Thyroid gland (tissue), 4 donors: Measurements from ENCODE around the gene ANKRD60. TPM values are rescaled to one million over a fixed set of nuclear protein-coding genes. Genes with fewer than 3 reads are reported as not detected.

ENCODE experiments used
- DNase-seq, 2 donors: peaks; one replicate each; pipeline ENCODE4 v3.0.0-alpha.2; 2019
- H3K27ac ChIP-seq, 3 donors: fragments of 200-600 bp; sonication (generic); 1 replicate in 2 of 3; 2 replicates in 1 of 3; pipeline ENCODE4 v1.5.1; 2016 to 2019; ENCODE audit warnings: mild to moderate bottlenecking in 1 of 3, moderate library complexity in 1 of 3
- H3K27me3 ChIP-seq: fragments of 200-600 bp; sonication (generic); one replicate; pipeline ENCODE4 v1.5.1; 2019
- H3K36me3 ChIP-seq, 2 donors: fragments of 200-600 bp; sonication (generic); one replicate each; pipeline ENCODE4 v1.5.1; 2016 to 2019
- H3K4me1 ChIP-seq, 2 donors: fragments of 200-600 bp; sonication (generic); one replicate each; pipeline ENCODE4 v1.5.1; 2017 to 2019
- H3K4me3 ChIP-seq, 3 donors: fragments of 200-600 bp; sonication (generic); replicated peaks in 1 of 3; 1 replicate in 2 of 3; 2 replicates in 1 of 3; pipeline ENCODE4 v1.5.1; 2016; ENCODE audit warnings: mild to moderate bottlenecking in 1 of 3
- H3K9me3 ChIP-seq: fragments of 200-600 bp; sonication (generic); one replicate; pipeline ENCODE4 v1.5.1; 2017
- CTCF ChIP-seq, 6 experiments: fragments of 200-600 bp in 3 of 6; fragments of 450-650 bp in 3 of 6; sonication (generic) in 3 of 6; IDR thresholded peaks; one replicate each; pipeline ENCODE4 v1.5.1; 2016 to 2019; ENCODE audit warnings: antibody characterized with exemption in 6 of 6, mild to moderate bottlenecking in 2 of 6, inconsistent platforms in 1 of 6, moderate library complexity in 1 of 6
- POLR2A ChIP-seq, 2 donors: fragments of 450-650 bp; IDR thresholded peaks; one replicate each; pipeline ENCODE4 v1.6.1; 2017; ENCODE audit warnings: antibody characterized with exemption in 2 of 2, mild to moderate bottlenecking in 2 of 2, moderate library complexity in 1 of 2
- WGBS, 2 donors: methylation state at CpG; one replicate each; pipeline ENCODE4 v1.1.5; 2017; 5-methylcytosine and 5-hydroxymethylcytosine counted together
- intact Hi-C: fragments of 100-400 bp; cut with DNase I; formaldehyde crosslinking; loops from one replicate; pipeline ENCODE4 v1.15.1; 2023
- total RNA-seq, 4 donors: library from RNA; depleted of rRNA; stranded (reverse); fragments of >200 nt; gene quantifications; one replicate each; pipeline ENCODE4 v1.2.3, GENCODE V29; 2016

Gene ANKRD60
- total RNA-seq, 4 donors from 2014 or later: not detected

- Histone ChIP-seq H3K9me3 (no peaks in the 10 kb centered on the region), H3K4me1 (no peaks in the 10 kb centered on the region), H3K27ac (no peak overlapping the region), H3K4me3 (no peak overlapping the region), H3K27me3 (no peaks in the 10 kb centered on the region), H3K36me3 (peaks cover 24 to 34% of the 10 kb centered on the region in 2 donors)
- no peak for DNase-seq
- intact Hi-C loops: no loop called here
- no peak for TF ChIP-seq CTCF (IDR thresholded peaks at IDR 0.05)
- TF ChIP-seq POLR2A (IDR thresholded peaks at IDR 0.05): no peak
- 94 to 97% methylated on average over 10 of the region's 10 CpGs for WGBS, 2 donors
These were observed 16.9 kb upstream of the ANKRD60 start for GRCh38 chr20:58245181-58245891.

- peaks cover 24 to 29% of the 10 kb centered on the region in 2 donors for H3K36me3 ChIP-seq
- H3K27ac ChIP-seq: no peak overlapping the region
- H3K4me3 ChIP-seq: no peak overlapping the region
- H3K27me3 ChIP-seq: no peaks in the 10 kb centered on the region
- TF ChIP-seq CTCF (IDR thresholded peaks at IDR 0.05): no peak
- TF ChIP-seq POLR2A (IDR thresholded peaks at IDR 0.05): no peak
- 95 to 97% methylated on average over 7 of the region's 7 CpGs for WGBS, 2 donors
- H3K4me1 ChIP-seq: no peaks in the 10 kb centered on the region
- no peaks in the 10 kb centered on the region for H3K9me3 ChIP-seq
- intact Hi-C loops: no loop called here
- DNase-seq: no peak
These were observed 16.1 kb upstream of the ANKRD60 start for GRCh38 chr20:58244517-58245030.

- Histone ChIP-seq H3K27ac (no peak overlapping the region), H3K27me3 (no peaks in the 10 kb centered on the region), H3K4me1 (no peaks in the 10 kb centered on the region), H3K36me3 (peaks cover 24 to 33% of the 10 kb centered on the region in 2 donors), H3K9me3 (no peaks in the 10 kb centered on the region), H3K4me3 (no peak overlapping the region)
- WGBS, 2 donors: 92 to 94% methylated on average over 9 of the region's 9 CpGs
- DNase-seq: no peak
- intact Hi-C loops: no loop called here
- TF ChIP-seq POLR2A (IDR thresholded peaks at IDR 0.05) (no peak), CTCF (IDR thresholded peaks at IDR 0.05) (no peak)
These were observed 15.4 kb upstream of the ANKRD60 start for GRCh38 chr20:58243653-58244410.

GRCh38 chr20:58242824-58243223 lies 14.4 kb upstream of the ANKRD60 start:
- no peak for DNase-seq
- TF ChIP-seq POLR2A (IDR thresholded peaks at IDR 0.05): no peak
- no peaks in the 10 kb centered on the region for H3K4me1 ChIP-seq
- no peaks in the 10 kb centered on the region for H3K9me3 ChIP-seq
- 95 to 99% methylated on average over 5 of the region's 5 CpGs for WGBS, 2 donors
- no peak overlapping the region for H3K4me3 ChIP-seq
- H3K27ac ChIP-seq: no peak overlapping the region
- no peaks in the 10 kb centered on the region for H3K27me3 ChIP-seq
- intact Hi-C loops: no loop called here
- peaks cover 24 to 35% of the 10 kb centered on the region in 2 donors for H3K36me3 ChIP-seq

- Histone ChIP-seq H3K4me3 (no peak overlapping the region), H3K4me1 (no peaks in the 10 kb centered on the region), H3K9me3 (no peaks in the 10 kb centered on the region), H3K27ac (no peak overlapping the region), H3K36me3 (peaks cover 19 to 35% of the 10 kb centered on the region in 2 donors), H3K27me3 (no peaks in the 10 kb centered on the region)
- TF ChIP-seq CTCF (IDR thresholded peaks at IDR 0.05) (no peak), POLR2A (IDR thresholded peaks at IDR 0.05) (no peak)
- intact Hi-C loops: no loop called here
- 94 to 95% methylated on average over 6 of the region's 6 CpGs for WGBS, 2 donors
- DNase-seq: no peak
These were observed 13.5 kb upstream of the ANKRD60 start for GRCh38 chr20:58241766-58242465.
